Upper lobe of right lung (tissue), 1 donor: Measurements from ENCODE around the gene TWIST2. TPM values are rescaled to one million over a fixed set of nuclear protein-coding genes. Genes with fewer than 3 reads are reported as not detected.

ENCODE experiments used
- ATAC-seq: fragments of 200-7000 bp; cut with Tn5 transposase; one replicate; pipeline ENCODE4 v1.9.1; 2020; ENCODE audit warnings: mild to moderate bottlenecking, moderate library complexity
- DNase-seq: peaks from one replicate; pipeline ENCODE4 v3.0.0-alpha.2; 2020
- H3K27ac ChIP-seq: fragments of 200-600 bp; one replicate; pipeline ENCODE4 v1.8.0; 2022
- H3K27me3 ChIP-seq: fragments of 200-600 bp; one replicate; pipeline ENCODE4 v1.8.0; 2022; ENCODE audit warnings: mild to moderate bottlenecking
- H3K36me3 ChIP-seq: fragments of 200-600 bp; one replicate; pipeline ENCODE4 v1.8.0; 2022
- H3K4me1 ChIP-seq: fragments of 200-600 bp; one replicate; pipeline ENCODE4 v1.8.0; 2022
- H3K4me3 ChIP-seq: fragments of 200-600 bp; one replicate; pipeline ENCODE4 v1.8.0; 2022; ENCODE audit warnings: mild to moderate bottlenecking
- H3K9me3 ChIP-seq: fragments of 200-600 bp; one replicate; pipeline ENCODE4 v1.8.0; 2022
- CTCF ChIP-seq: fragments of 200-600 bp; IDR thresholded peaks from one replicate; pipeline ENCODE4 v1.8.0; 2022; ENCODE audit warnings: antibody characterized with exemption
- intact Hi-C: fragments of 100-400 bp; cut with DNase I; formaldehyde crosslinking; loops from one replicate; pipeline ENCODE4 v1.11.0; 2022
- total RNA-seq: library from RNA; stranded (reverse); fragmentation: NEBNext Ultra II Directional; extraction: Animal tissue kit (Norgen Biotek cat#: 25700); gene quantifications from one replicate; pipeline ENCODE4 v1.2.1, GENCODE V29; 2021
- donor health status: DM: no; HTN: yes; CAD: no; lungs with severe emphysema.

The TWIST2 gene
- total RNA-seq, 1 donor from 2014 or later, result 12.2 TPM

GRCh38 chr2:238929242-238930081 is 81.6 kb downstream of the TWIST2 start:
- TF ChIP-seq CTCF, result no peak
- Histone ChIP-seq H3K4me3 (no peak overlapping the region), H3K4me1 (no peaks in the 10 kb centered on the region), H3K9me3 (no peaks in the 10 kb centered on the region), H3K36me3 (no peaks in the 10 kb centered on the region), H3K27ac (peak overlapping the region; percentile 30), H3K27me3 (no peaks in the 10 kb centered on the region)
- intact Hi-C loops, result no loop called here
- ATAC-seq (peak; percentile 56), DNase-seq (peak; percentile 52)

GRCh38 chr2:238930216-238930615 is 82.3 kb downstream of the TWIST2 start:
- DNase-seq, result peak; percentile 13
- Histone ChIP-seq H3K36me3 (no peaks in the 10 kb centered on the region), H3K4me1 (no peaks in the 10 kb centered on the region), H3K9me3 (no peaks in the 10 kb centered on the region), H3K27ac (peak overlapping the region; percentile 17), H3K4me3 (no peak overlapping the region), H3K27me3 (no peaks in the 10 kb centered on the region)
- intact Hi-C loops, result no loop called here
- no peak for ATAC-seq
- TF ChIP-seq CTCF, result no peak

- DNase-seq (peak; percentile 38), ATAC-seq (no peak)
- no peaks in the 10 kb centered on the region for H3K9me3 ChIP-seq
- H3K36me3 ChIP-seq, result no peaks in the 10 kb centered on the region
- no peak for TF ChIP-seq CTCF
- H3K27ac ChIP-seq, result no peak overlapping the region
- H3K4me1 ChIP-seq, result no peaks in the 10 kb centered on the region
- no peaks in the 10 kb centered on the region for H3K27me3 ChIP-seq
- no peak overlapping the region for H3K4me3 ChIP-seq
- intact Hi-C loops, result no loop called here
Measured at GRCh38 chr2:238936162-238937052, 88.5 kb downstream of the TWIST2 start.

- no peaks in the 10 kb centered on the region for H3K27me3 ChIP-seq
- H3K4me3 ChIP-seq, result no peak overlapping the region
- H3K36me3 ChIP-seq, result no peaks in the 10 kb centered on the region
- ATAC-seq (no peak), DNase-seq (peak; percentile 46)
- TF ChIP-seq CTCF, result no peak
- intact Hi-C loops, result no loop called here
- no peaks in the 10 kb centered on the region for H3K4me1 ChIP-seq
- H3K9me3 ChIP-seq, result no peaks in the 10 kb centered on the region
- peak overlapping the region; percentile 42 for H3K27ac ChIP-seq
Measured at GRCh38 chr2:238938003-238938400, 90.1 kb downstream of the TWIST2 start.

GRCh38 chr2:238938401-238939055 is 90.6 kb downstream of the TWIST2 start:
- Histone ChIP-seq H3K4me3 (no peak overlapping the region), H3K27me3 (no peaks in the 10 kb centered on the region), H3K36me3 (no peaks in the 10 kb centered on the region), H3K27ac (peak overlapping the region; percentile 42), H3K4me1 (no peaks in the 10 kb centered on the region), H3K9me3 (no peaks in the 10 kb centered on the region)
- DNase-seq, result peak; percentile 67
- peak; percentile 58 for ATAC-seq
- no peak for TF ChIP-seq CTCF
- intact Hi-C loops, result no loop called here
